GM21423 (cell line): Measurements from ENCODE around the gene PAM.
"Not testable (repeated sequence)": the region's sequence is repeated elsewhere in the genome, so short reads cannot be mapped to it uniquely, and the experiment has no call there.

Experiments used
- ATAC-seq: cut with Tn5 transposase; IDR thresholded peaks from one replicate; pipeline ENCODE4 v1.9.1; 2021; ENCODE audit warnings: mild to moderate bottlenecking, moderate library complexity; ENCODE audit not compliant: unreplicated experiment

PAM gene

GRCh38 chr5:102981957-102982635 lies 227.0 kb downstream of the PAM start:
- ATAC-seq: no peak

GRCh38 chr5:102986074-102986473 lies 231.0 kb downstream of the PAM start:
- ATAC-seq: no peak

- no peak for ATAC-seq
These were observed 233.4 kb downstream of the PAM start for GRCh38 chr5:102988459-102988858.

GRCh38 chr5:102991802-102992201 lies 236.7 kb downstream of the PAM start:
- no peak for ATAC-seq

- no peak for ATAC-seq
These were observed 241.0 kb downstream of the PAM start for GRCh38 chr5:102996011-102996575.

GRCh38 chr5:102998224-102998623 lies 243.1 kb downstream of the PAM start:
- ATAC-seq: no peak

- ATAC-seq: no peak
These were observed 244.1 kb downstream of the PAM start for GRCh38 chr5:102999191-102999590.

GRCh38 chr5:102999621-103000020 lies 244.5 kb downstream of the PAM start:
- not testable (repeated sequence) for ATAC-seq

GRCh38 chr5:103000089-103000488 lies 245.0 kb downstream of the PAM start:
- ATAC-seq: no peak

- no peak for ATAC-seq
These were observed 248.8 kb downstream of the PAM start for GRCh38 chr5:103003872-103004271.

GRCh38 chr5:103005276-103005675 lies 250.2 kb downstream of the PAM start:
- ATAC-seq: no peak

GRCh38 chr5:103006921-103007320 lies 251.8 kb downstream of the PAM start:
- ATAC-seq: no peak

GRCh38 chr5:103010168-103010567 lies 255.1 kb downstream of the PAM start:
- ATAC-seq: no peak

GRCh38 chr5:103013933-103014552 lies 258.9 kb downstream of the PAM start:
- no peak for ATAC-seq

- no peak for ATAC-seq
These were observed 259.9 kb downstream of the PAM start for GRCh38 chr5:103014983-103015382.

- ATAC-seq: no peak
These were observed 261.1 kb downstream of the PAM start for GRCh38 chr5:103016167-103016566.

- no peak for ATAC-seq
These were observed 264.7 kb downstream of the PAM start for GRCh38 chr5:103019804-103020203.

- ATAC-seq: peak; percentile 99
These were observed 266.2 kb downstream of the PAM start for GRCh38 chr5:103021314-103021713.

- no peak for ATAC-seq
These were observed 272.2 kb downstream of the PAM start for GRCh38 chr5:103027267-103027666.

GRCh38 chr5:103031607-103032006 lies 276.5 kb downstream of the PAM start:
- ATAC-seq: no peak

- no peak for ATAC-seq
These were observed 278.6 kb downstream of the PAM start for GRCh38 chr5:103033696-103034095.

GRCh38 chr5:103034662-103035392 lies 279.7 kb downstream of the PAM start:
- no peak for ATAC-seq
